NT2/D1 (cell line): ENCODE data around the gene CEP95.

Source experiments
- YY1 ChIP-seq: IDR thresholded peaks from 2 replicates; pipeline ENCODE4 v1.6.1; 2011; ENCODE audit not compliant: insufficient read length, insufficient read depth
- ZNF274 ChIP-seq: IDR thresholded peaks from 2 replicates; pipeline ENCODE4 v1.6.1; 2011; ENCODE audit warnings: mild to moderate bottlenecking, low read depth, low read length

DNA sequence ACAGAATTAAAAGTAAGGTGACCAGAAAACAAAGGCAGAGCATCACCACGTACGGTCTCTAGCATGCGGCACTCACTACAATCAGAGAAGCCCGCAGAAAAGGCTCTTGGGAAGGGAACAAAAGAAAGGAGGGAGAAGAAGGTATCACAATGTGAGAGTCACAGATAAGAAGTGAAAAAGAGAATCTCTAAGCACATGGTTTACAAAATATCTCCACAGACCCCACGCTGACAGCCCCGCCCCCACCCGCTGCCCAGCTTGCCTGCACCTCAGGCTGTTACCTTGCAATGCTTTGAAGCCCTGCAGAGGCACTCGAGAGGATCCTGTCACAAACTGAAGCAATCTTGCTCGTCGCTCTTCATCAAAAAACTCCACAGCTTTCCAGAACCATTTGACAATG is 40.5 kb downstream of the CEP95 start:
- no peak for TF ChIP-seq YY1
- no peak for TF ChIP-seq ZNF274
